Stimulated activated naive B cell treated with anti-CD40 and anti-IgM and Interleukin-4, amounts not matched to agents 10 μg/mL and 1 μg/mL and 100 μg/mL, for 72 hours (primary cell): ENCODE results near the gene ST7.
"Not testable (repeated sequence)": the region's sequence is repeated elsewhere in the genome, so short reads cannot be mapped to it uniquely, and the experiment has no call there.

ENCODE experiments used
- ATAC-seq, 2 donors: fragments of 150-1000 bp; cut with Tn5 transposase; replicated peaks; 2 replicates each; pipeline ENCODE4 v1.10.0; 2021; ENCODE audit warnings: moderate library complexity in 1 of 2
- DNase-seq: peaks from one replicate; pipeline ENCODE4 v3.0.0; 2021
- H3K27ac Mint-ChIP-seq: one replicate; pipeline ENCODE4 v1.8.0; 2022; ENCODE audit warnings: mild to moderate bottlenecking, mixed read lengths
- H3K27me3 Mint-ChIP-seq, 2 donors: one replicate each; pipeline ENCODE4 v1.8.0; 2022; ENCODE audit warnings: mixed read lengths in 2 of 2
- H3K36me3 Mint-ChIP-seq, 2 donors: one replicate each; pipeline ENCODE4 v1.8.0; 2022; ENCODE audit warnings: mixed read lengths in 2 of 2, mild to moderate bottlenecking in 1 of 2
- H3K4me1 Mint-ChIP-seq, 2 donors: one replicate each; pipeline ENCODE4 v1.8.0; 2022; ENCODE audit warnings: mixed read lengths in 2 of 2, mild to moderate bottlenecking in 1 of 2
- H3K4me3 Mint-ChIP-seq, 2 donors: one replicate each; pipeline ENCODE4 v1.8.0; 2022; ENCODE audit warnings: mild to moderate bottlenecking in 2 of 2, mixed read lengths in 2 of 2, moderate library complexity in 1 of 2
- H3K9me3 Mint-ChIP-seq, 2 donors: one replicate each; pipeline ENCODE4 v1.8.0; 2022; ENCODE audit warnings: mixed read lengths in 2 of 2, mild to moderate bottlenecking in 1 of 2

ST7 gene

GRCh38 chr7:116936844-116937243 is 16.5 kb upstream of the ST7 start:
- H3K4me1 Mint-ChIP-seq, ATAC-seq, H3K9me3 Mint-ChIP-seq, H3K36me3 Mint-ChIP-seq, H3K27ac Mint-ChIP-seq, H3K4me3 Mint-ChIP-seq, DNase-seq: not testable (repeated sequence)
- H3K27me3 Mint-ChIP-seq, result peaks cover 11 to 18% of the 10 kb centered on the region in 2 donors

GRCh38 chr7:116938678-116939077 is 14.6 kb upstream of the ST7 start:
- ATAC-seq (no peak), DNase-seq (no peak)
- H3K9me3 Mint-ChIP-seq, result no peaks in the 10 kb centered on the region
- peaks cover 11 to 18% of the 10 kb centered on the region in 2 donors for H3K27me3 Mint-ChIP-seq
- H3K4me3 Mint-ChIP-seq, result no peak overlapping the region
- no peaks in the 10 kb centered on the region for H3K4me1 Mint-ChIP-seq
- no peak overlapping the region for H3K27ac Mint-ChIP-seq
- H3K36me3 Mint-ChIP-seq, result no peaks in the 10 kb centered on the region

- no peaks in the 10 kb centered on the region for H3K4me1 Mint-ChIP-seq
- H3K27ac Mint-ChIP-seq, result no peak overlapping the region
- ATAC-seq, result no peak
- no peak for DNase-seq
- H3K27me3 Mint-ChIP-seq, result peaks cover 6 to 13% of the 10 kb centered on the region in 2 donors
- no peak overlapping the region for H3K4me3 Mint-ChIP-seq
- H3K36me3 Mint-ChIP-seq, result no peaks in the 10 kb centered on the region
- no peaks in the 10 kb centered on the region for H3K9me3 Mint-ChIP-seq
Measured at GRCh38 chr7:116940689-116941370, 12.5 kb upstream of the ST7 start.

GRCh38 chr7:116942504-116942903 is 10.8 kb upstream of the ST7 start:
- Mint-ChIP-seq H3K36me3 (no peaks in the 10 kb centered on the region), H3K4me1 (no peaks in the 10 kb centered on the region), H3K27ac (no peak overlapping the region), H3K27me3 (peaks cover 0 to 9% of the 10 kb centered on the region in 2 donors), H3K4me3 (no peak overlapping the region), H3K9me3 (no peaks in the 10 kb centered on the region)
- ATAC-seq (no peak), DNase-seq (no peak)

- Mint-ChIP-seq H3K4me3 (no peak overlapping the region), H3K36me3 (no peaks in the 10 kb centered on the region), H3K4me1 (peaks cover 0 to 3% of the 10 kb centered on the region in 2 donors), H3K9me3 (no peaks in the 10 kb centered on the region), H3K27ac (no peak overlapping the region), H3K27me3 (peaks cover 15 to 25% of the 10 kb centered on the region in 2 donors)
- DNase-seq (no peak), ATAC-seq (no peak)
Measured at GRCh38 chr7:116948934-116949333, 4.4 kb upstream of the ST7 start.

- H3K36me3 Mint-ChIP-seq, result no peaks in the 10 kb centered on the region
- H3K9me3 Mint-ChIP-seq, result no peaks in the 10 kb centered on the region
- ATAC-seq, result no peak
- peaks cover 4 to 5% of the 10 kb centered on the region in 2 donors for H3K4me1 Mint-ChIP-seq
- H3K27me3 Mint-ChIP-seq, result peaks cover 15 to 29% of the 10 kb centered on the region in 2 donors
- no peak overlapping the region for H3K27ac Mint-ChIP-seq
- no peak for DNase-seq
- H3K4me3 Mint-ChIP-seq, result no peak overlapping the region
Measured at GRCh38 chr7:116949941-116950801, 3.1 kb upstream of the ST7 start.

GRCh38 chr7:116950889-116951351 is 2.4 kb upstream of the ST7 start:
- peaks cover 9 to 10% of the 10 kb centered on the region in 2 donors for H3K4me1 Mint-ChIP-seq
- H3K27me3 Mint-ChIP-seq, result peaks cover 15 to 29% of the 10 kb centered on the region in 2 donors
- H3K27ac Mint-ChIP-seq, result no peak overlapping the region
- H3K9me3 Mint-ChIP-seq, result no peaks in the 10 kb centered on the region
- H3K36me3 Mint-ChIP-seq, result no peaks in the 10 kb centered on the region
- ATAC-seq (no peak), DNase-seq (no peak)
- no peak overlapping the region for H3K4me3 Mint-ChIP-seq

- Mint-ChIP-seq H3K4me1 (peaks cover 10 to 16% of the 10 kb centered on the region in 2 donors), H3K9me3 (no peaks in the 10 kb centered on the region), H3K36me3 (no peaks in the 10 kb centered on the region), H3K4me3 (no peak overlapping the region), H3K27me3 (peaks cover 15 to 29% of the 10 kb centered on the region in 2 donors), H3K27ac (no peak overlapping the region)
- ATAC-seq (no peak), DNase-seq (no peak)
Measured at GRCh38 chr7:116951366-116952292, 1.7 kb upstream of the ST7 start.

GRCh38 chr7:116952635-116953371 is 498 bp upstream of the ST7 start:
- H3K36me3 Mint-ChIP-seq, result no peaks in the 10 kb centered on the region
- peak in 1 of 2 donors; percentile 10 for ATAC-seq
- peak overlapping the region; percentile 51 for H3K27ac Mint-ChIP-seq
- peaks cover 15 to 29% of the 10 kb centered on the region in 2 donors for H3K27me3 Mint-ChIP-seq
- peaks cover 11 to 16% of the 10 kb centered on the region in 2 donors for H3K4me1 Mint-ChIP-seq
- peak overlapping the region; percentile 80 to 82 for H3K4me3 Mint-ChIP-seq
- DNase-seq, result peak; percentile 6
- H3K9me3 Mint-ChIP-seq, result no peaks in the 10 kb centered on the region

GRCh38 chr7:116953906-116954838 is 871 bp downstream of the ST7 start:
- peak; percentile 25 for DNase-seq
- ATAC-seq, result peak in 1 of 2 donors; percentile 9
- no peaks in the 10 kb centered on the region for H3K9me3 Mint-ChIP-seq
- peaks cover 11 to 16% of the 10 kb centered on the region in 2 donors for H3K4me1 Mint-ChIP-seq
- peak overlapping the region; percentile 67 for H3K27ac Mint-ChIP-seq
- peaks cover 11 to 24% of the 10 kb centered on the region in 2 donors for H3K27me3 Mint-ChIP-seq
- H3K4me3 Mint-ChIP-seq, result peak overlapping the region; percentile 84 to 85
- H3K36me3 Mint-ChIP-seq, result no peaks in the 10 kb centered on the region

GRCh38 chr7:116955340-116955739 is 2.0 kb downstream of the ST7 start:
- ATAC-seq, result no peak
- H3K27me3 Mint-ChIP-seq, result peaks cover 8 to 12% of the 10 kb centered on the region in 2 donors
- no peaks in the 10 kb centered on the region for H3K36me3 Mint-ChIP-seq
- no peak for DNase-seq
- no peaks in the 10 kb centered on the region for H3K9me3 Mint-ChIP-seq
- H3K27ac Mint-ChIP-seq, result no peak overlapping the region
- H3K4me3 Mint-ChIP-seq, result peak overlapping the region in 1 of 2 donors; percentile 48
- H3K4me1 Mint-ChIP-seq, result peaks cover 11 to 16% of the 10 kb centered on the region in 2 donors

GRCh38 chr7:116955801-116956476 is 2.6 kb downstream of the ST7 start:
- Mint-ChIP-seq H3K27ac (no peak overlapping the region), H3K27me3 (peaks cover 4 to 6% of the 10 kb centered on the region in 2 donors), H3K9me3 (no peaks in the 10 kb centered on the region), H3K4me1 (peaks cover 11 to 16% of the 10 kb centered on the region in 2 donors), H3K36me3 (no peaks in the 10 kb centered on the region), H3K4me3 (no peak overlapping the region)
- peak; percentile 89 to 92 for ATAC-seq
- DNase-seq, result peak; percentile 35
